DLD1 (cell line): Measurements from ENCODE around the gene CMTM7.

Source experiments
- in situ Hi-C: cut with HindIII; loops from 2 replicates; pipeline ENCODE4 v1.10.0; 2017; ENCODE audit warnings: low sequenced_read_pairs

Gene CMTM7

DNA sequence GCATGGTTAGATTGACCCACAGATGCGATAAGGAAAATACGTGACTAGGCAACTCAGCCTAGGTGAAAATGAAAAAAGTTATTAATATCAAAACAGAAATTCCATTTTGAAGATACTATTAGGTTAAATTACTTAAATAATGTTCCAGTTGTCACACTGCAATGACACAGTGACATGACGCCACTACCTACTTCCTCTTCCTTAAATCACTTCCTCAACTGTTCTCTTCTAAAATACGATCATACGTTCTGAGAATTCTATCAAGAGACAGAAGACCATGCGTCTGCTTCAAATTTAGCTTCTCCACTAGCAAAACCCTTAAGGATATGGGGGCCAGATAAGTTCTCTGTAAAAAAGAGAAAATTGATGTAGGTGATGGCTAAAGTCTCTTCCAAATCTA lies 92.8 kb downstream of the CMTM7 start:
- in situ Hi-C loops = no loop called here

- in situ Hi-C loops = no loop called here
Measured at GRCh38 chr3:32487781-32488473, 96.3 kb downstream of the CMTM7 start.

- in situ Hi-C loops = no loop called here
Measured at GRCh38 chr3:32488474-32489008, 96.9 kb downstream of the CMTM7 start.

GRCh38 chr3:32492684-32493436 lies 101.2 kb downstream of the CMTM7 start:
- in situ Hi-C loops = no loop called here

DNA sequence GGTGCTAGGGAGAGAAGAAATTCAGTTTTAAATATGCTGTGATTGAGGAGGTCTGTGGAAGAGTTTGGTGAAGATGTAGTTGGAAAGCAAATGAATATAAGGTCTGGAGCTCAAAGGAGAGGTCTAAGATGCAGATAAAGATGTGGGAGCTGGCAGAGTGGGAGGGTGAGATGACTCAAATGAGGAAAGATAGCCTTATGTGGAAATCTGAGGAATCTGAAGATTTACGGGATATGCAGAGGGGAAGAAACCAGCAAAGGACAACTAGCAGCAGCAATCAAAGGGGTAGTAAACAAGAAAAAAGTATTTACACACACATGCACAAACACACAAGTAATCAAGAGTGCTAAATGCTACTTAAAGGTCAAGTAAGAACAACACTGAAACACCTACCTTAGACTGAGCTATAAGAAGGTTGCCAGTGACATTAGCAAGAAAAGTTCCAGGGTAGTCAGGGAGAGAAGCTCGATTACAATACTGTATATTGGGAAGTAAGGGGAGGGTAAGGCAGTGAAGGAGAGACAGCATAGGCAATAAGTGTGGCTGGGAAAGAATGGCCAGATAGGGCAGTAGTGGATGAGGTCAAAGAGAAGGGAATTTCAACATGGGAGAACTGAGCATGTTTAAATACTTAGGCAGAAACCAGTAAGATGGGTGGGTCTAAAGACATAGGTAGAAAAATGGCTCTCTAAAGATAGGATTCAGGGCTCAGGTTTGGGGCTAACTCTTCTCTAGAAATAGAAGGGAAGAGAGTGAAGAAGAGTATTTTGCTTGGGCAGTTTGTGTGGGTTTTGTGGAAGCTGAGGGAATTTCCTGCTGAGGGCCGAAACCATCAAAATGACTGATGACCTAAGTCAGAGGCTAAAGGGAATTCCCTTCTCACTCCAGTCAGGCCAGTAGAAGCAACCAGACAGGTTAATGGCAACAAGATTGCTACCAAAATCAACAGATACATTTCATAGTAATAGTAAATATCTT lies 102.1 kb downstream of the CMTM7 start:
- in situ Hi-C loops = no loop called here

DNA sequence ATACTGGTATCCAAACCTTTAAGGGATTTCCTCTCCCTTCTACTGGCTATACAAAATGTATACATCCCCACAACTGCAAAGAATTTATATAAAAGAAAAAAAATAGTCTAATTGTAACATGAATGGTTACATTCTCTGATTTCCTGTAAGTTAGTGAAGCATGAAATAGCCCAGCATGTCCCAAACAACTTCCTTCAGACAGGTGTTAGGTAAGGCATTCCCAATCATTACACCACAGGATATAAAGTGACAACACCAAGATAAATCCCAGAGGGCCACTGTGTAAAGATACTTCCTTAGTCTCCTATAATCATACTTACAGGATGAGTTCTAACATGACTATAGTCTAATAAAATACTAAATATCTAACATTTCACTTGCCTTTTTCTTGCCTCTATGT lies 103.4 kb downstream of the CMTM7 start:
- in situ Hi-C loops = no loop called here

GRCh38 chr3:32495609-32496008 lies 104.0 kb downstream of the CMTM7 start:
- in situ Hi-C loops = no loop called here

GRCh38 chr3:32498252-32498651 lies 106.6 kb downstream of the CMTM7 start:
- in situ Hi-C loops = no loop called here

DNA sequence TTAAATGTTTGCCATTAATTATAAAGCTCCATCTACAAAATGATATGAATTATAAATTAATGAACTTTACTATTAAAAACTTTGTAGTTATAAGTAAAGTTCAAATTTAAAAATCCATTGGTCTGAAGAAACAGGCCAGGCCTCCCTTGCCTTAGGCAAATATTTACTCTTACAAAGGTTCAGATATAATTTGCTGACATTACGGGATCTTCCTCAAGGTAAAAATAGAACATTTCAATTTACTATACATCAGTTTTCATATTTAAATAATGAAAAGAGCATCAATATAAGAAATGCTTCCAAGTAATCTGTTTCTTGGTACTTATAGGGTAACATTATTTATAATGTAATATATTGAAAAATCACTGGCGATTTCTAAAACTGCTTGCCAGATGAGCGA lies 107.3 kb downstream of the CMTM7 start:
- in situ Hi-C loops = no loop called here

DNA sequence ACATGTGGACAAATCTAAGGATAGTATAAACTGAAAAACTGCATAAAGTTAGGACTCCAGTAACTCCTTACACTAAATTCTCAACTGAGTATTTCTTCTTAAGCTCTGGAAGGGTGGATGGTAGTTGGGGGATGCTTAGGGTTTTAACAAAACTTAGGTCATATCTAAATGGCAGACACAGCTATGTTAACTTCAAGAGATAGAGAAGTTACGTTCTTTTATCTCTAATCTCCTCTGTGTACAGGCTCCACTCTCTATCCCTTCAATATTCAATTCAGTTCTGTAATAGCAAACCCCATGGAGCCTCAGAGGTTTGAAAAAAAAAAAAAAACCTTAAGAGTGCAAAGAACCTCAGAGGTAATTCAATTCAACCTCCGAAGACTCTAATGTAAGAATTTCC lies 107.9 kb downstream of the CMTM7 start:
- in situ Hi-C loops = no loop called here

- in situ Hi-C loops = no loop called here
Measured at GRCh38 chr3:32500231-32500630, 108.6 kb downstream of the CMTM7 start.

GRCh38 chr3:32500880-32501782 lies 109.5 kb downstream of the CMTM7 start:
- in situ Hi-C loops = no loop called here

- in situ Hi-C loops = no loop called here
Measured at GRCh38 chr3:32501783-32502117, 110.1 kb downstream of the CMTM7 start.

GRCh38 chr3:32502118-32502945 lies 110.7 kb downstream of the CMTM7 start, which contains the start of gene CMTM6:
Gene CMTM6, minus strand, starts transcription at chr3:32502852. Its CDS starts 107 bp downstream, at chr3:32502745.
- in situ Hi-C loops = no loop called here

GRCh38 chr3:32502946-32503286 lies 111.3 kb downstream of the CMTM7 start:
- in situ Hi-C loops = no loop called here
